NCI-H748 (cell line): ENCODE measurements around the gene D2HGDH.
"Not testable (repeated sequence)": the region's sequence is repeated elsewhere in the genome, so short reads cannot be mapped to it uniquely, and the experiment has no call there.

Source experiments
- DNase-seq: peaks from one replicate; lab custom pipeline; 2025; ENCODE audit not compliant: unreplicated experiment; lab: John Stamatoyannopoulos, UW

D2HGDH gene

DNA sequence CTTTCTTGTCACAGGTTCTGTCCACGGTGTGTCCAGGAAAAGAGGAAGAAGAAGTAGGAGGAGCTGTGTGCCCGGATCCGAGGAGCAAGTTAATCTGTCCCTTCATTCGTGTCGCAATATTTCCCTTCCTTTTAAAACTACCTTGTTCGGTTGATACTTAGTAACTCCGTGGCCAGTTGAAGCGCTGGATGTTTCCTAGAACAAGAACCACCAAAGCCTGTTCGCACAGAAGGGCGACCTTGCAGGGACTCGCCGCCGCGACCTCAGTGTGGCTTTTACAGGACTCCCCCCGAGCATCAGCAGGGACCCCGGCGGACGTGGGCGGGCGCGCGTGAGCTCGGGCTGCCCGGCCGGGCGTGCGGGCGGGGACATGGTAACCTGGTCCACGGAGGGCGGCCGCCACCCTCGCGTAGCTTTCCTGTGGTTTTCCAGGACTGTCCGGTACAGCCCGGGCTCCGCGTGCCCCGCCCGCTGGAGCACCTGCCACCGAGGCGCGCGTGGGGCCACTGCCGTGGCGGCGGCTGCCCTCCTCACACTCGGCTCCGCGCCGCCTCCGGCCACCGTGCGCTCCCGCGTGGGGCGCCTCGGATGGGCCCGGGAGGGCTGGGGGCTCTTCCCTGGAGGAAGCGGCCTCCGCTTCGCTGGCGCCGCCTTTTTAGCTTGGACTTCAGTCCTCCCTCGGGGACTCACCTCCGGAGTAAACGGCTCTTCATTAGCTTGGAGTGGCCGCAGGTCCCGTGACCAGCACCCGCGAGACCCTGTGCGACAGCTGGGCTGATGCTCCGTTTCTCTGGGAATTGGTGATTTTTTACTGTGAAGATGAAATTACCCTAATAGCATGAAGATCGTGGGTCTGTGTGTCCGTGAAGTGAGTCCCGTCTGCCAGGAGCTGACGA, 9.2 kb upstream of the D2HGDH start:
- DNase-seq: no peak

DNA sequence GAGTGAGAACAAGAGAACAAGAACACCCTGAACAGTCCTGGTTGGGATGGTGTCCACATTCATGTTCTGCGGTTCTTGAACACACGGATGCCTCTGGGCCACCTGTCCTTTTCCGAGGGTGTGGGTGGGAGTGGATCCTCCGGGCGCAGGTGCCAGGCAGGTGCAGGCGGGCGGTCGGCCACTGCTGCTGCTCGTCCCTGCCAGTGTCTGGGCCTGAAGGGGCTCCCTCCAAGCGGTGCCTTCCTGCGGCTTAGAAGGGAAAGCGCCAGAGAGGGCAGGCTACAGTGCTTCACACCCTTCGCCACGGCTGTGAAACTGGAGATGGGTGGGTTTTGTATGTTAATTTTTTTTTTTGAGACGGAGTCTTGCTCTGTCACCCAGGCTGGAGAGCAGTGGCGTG, 8.0 kb upstream of the D2HGDH start:
- DNase-seq: no peak

DNA sequence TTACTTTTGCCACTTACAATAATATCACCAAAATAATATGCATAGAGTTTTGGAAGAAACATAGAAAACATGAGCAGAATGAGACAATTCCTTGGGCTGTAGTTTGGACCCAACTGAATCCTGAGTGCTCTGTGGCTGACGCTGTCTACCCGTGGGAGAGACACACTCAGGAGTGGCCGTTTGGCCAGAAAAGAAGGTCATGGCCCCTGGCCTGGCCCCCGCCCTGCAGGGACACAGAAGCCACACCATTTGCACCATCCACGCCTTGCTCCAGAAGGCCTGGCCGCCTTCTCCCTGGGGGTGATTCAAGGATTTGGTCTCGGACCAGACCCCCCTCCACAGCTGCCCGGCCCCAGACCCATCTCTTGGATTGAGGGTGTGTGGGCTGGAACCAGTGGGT, 6.4 kb upstream of the D2HGDH start:
- DNase-seq: no peak

DNA sequence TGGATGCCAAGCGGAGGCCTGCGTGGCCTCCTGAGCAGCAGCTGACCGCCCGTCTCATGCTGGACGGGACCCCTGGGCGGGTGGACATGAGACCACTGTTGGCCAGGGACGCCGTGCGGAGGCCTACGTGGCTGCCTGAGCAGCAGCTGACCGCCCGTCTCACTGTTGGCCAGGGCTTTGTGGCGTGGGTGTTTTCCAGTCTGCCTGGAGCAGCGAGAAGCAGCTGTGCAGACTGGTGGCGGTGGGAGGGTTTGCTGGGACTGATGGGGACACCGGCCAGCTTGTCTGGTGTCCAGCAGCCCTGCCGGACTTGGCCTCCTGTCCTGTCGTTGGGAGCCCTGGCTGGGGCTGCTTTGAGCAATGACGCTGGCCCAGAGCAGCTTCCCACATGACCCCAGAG, 5.8 kb upstream of the D2HGDH start:
- no peak for DNase-seq

DNA sequence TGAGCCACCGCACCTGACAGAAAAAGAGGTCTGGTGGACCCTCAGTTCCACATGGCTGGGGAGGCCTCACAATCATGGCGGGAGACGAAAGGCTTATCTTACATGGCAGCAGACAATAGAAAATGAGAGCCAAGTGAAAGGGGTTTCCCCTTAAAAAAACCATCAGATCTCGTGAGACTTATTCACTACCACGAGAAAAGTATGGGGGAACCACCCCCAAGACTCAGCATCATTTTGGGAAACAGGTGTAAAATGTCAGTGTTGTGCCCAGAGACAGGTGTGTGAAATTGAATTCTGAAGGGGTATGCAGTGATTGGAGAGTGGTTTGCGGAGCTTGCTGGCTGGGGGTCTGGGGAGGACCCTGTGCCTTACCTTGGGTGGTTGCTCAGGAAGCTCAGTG, 4.6 kb upstream of the D2HGDH start:
- DNase-seq: no peak

DNA sequence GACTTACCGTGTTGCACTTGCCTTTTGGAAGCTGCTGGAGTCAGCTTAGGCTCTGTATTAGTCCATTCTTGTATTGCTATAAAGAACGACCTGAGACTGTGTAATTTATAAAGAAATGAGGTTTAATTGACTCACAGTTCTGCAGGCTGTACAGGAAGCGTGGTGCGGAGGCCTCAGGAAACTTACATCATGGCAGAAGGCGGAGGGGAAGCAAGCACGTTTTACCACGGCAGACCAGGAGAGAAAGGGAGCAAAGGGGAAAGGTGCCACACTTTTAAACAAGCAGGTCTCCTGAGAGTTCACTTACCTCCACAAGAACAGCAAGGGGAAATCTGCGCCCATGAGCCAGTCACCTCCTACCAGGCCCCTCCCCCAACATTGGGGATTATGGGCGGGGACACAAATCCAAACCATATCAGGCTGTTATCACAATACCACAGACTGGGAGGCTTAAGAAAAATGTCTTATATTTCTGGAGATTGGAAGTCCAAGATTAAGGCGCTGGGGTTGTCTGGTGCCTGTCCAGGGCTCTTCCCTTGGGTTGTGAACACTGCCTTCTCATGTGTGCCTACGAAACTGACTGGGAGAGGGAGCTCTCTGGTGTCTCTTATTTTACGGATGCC, 3.6 kb upstream of the D2HGDH start:
- DNase-seq: no peak

DNA sequence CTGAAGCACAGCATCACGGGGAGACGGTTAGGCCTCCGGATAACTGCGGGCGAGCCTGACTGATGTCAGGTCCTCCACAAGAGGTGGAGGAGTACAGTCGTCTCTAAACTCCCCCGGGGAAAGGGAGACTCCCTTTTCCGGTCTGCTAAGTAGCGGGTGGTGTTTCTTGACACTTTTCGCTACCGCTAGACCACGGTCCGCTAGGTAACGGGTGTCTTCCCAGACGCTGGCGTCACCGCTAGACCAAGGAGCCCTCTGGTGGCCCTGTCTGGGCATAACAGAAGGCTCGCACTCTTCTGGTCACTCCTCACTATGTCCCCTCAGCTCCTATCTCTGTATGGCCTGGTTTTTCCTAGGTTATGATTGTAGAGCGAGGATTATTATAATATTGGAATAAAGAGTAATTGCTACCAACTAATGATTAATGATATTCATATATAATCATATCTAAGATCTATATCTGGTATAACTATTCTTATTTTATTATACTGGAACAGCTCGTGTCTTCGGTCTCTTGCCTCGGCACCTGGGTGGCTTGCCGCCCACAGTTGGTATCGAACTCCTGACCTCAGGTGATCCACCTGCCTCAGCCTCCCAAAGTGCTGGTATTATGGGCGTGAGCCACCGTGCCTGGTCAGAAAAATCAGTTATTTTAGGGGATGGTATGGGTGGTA, 1.8 kb upstream of the D2HGDH start:
- DNase-seq: not testable (repeated sequence)

DNA sequence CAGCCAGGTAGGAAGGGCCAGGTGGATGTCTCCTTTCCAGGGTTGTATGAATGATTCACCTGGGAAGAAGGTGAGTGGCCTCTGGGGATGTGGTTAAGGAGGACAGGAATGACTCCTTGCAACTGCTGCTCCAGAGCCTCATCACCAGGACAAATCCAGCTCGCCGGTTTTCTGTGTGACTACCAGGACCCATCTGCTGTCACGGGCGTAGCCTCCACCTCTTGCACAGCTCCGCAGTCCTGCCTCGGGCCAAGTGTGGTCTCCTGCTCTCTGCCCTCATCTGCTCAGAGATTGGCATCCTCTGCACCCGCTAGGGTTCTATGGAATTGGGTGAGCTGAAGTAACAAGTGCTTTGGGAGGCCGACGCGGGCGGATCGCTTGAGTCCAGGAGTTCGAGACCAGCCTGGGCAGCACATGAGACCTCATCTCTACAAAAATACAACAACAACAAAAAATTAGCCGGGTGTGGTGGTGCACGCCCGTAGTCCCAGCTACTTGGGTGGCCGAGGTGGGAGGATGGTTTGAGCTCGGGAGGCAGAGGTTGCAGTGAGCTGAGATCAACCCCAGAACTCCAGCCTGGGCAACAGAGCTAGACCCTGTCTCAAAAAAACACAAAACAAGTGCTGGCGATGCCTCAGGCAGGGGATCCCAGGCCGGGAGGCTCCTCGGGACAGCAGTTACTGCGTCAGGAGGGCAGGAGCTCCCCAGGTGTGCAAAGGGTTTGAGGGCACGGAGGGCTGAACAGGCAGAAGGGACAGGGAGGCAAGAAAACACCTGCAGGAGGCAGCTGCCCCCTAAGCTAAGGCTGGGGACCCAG, 831 bp upstream of the D2HGDH start:
- no peak for DNase-seq

DNA sequence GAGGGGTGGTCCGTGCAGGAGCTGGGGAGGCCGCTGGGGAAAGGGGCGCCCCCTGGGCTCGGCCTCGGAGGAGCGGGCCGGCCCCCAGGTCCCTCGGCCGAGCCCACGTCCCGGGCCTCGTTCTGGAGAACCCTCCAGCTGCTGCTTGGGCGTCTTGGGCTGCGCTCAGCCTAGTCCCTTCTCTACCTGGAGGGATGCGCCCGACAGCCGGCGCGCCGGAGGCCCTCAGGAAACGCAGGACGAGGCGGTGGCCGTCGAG, 293 bp upstream of the D2HGDH start:
- no peak for DNase-seq

DNA sequence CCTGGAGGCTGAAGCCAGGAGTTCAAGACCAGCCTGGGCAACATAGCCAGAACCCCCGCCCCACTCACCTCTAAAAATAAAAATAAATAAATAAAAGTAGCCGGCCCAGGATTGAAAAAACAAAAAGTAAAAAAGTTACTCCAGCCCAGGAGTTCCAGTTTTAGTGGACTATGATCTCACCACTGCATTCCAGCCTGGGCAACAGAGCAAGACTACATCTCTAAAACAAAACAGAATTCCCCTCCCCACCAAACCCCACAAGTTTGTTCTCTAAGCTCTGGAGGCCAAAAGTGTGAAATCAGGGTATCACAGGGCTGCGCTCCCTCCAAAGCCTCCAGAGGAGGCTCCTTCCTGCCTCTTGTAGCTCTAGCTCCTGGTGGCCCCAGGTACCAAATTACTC, 1.7 kb downstream of the D2HGDH start:
- no peak for DNase-seq

DNA sequence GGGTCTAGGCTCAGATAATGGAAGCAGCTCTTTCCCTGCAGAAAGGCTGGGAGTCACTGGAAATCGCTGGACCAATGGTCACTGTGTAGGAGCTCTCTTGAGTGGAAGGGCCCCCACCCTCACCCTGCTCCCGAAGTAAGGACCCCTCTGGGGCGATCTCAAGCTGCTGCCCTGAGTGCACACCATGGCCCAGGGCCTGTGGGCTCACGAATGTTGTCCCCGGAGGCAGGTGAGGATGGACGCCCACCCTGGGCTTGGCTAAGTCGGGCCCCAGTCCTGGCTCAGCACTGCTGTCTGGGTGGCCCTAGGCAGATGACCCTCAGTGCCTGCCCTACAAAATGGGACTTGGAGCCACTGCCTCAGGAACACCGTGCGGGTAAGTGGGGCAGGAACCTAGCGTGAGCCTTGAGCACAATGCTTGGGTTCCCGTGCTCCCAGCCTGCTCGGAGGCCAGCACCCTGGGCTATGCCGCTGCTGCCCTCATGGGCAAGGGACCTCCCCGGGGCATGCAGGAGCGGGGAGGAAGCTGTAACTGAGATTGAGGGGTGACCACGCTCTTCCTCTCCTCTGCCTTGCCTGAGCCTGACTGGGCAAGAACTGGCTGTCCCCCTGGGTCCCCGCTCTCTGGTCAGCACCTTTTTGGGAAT, 3.7 kb downstream of the D2HGDH start:
- DNase-seq: no peak

DNA sequence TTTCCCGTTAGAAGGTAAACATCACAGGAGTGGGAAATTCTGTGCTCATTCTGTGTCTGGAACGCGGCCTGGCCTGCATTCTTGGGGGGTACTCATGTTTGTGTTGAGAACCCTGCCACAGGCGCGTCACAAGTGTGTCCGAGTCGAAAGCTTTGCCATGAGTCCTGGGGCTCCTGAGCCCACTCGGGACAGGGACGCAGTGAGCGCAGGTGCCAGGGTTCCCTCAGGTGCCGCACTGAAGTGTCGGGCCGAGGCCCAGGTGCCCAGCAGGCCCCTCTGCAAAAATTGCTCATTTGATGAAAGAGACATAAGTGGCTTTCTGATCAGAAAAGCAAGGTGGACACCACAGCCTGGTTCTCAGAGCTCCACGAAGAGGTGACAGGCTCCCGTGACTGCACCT, 4.7 kb downstream of the D2HGDH start:
- DNase-seq: no peak

DNA sequence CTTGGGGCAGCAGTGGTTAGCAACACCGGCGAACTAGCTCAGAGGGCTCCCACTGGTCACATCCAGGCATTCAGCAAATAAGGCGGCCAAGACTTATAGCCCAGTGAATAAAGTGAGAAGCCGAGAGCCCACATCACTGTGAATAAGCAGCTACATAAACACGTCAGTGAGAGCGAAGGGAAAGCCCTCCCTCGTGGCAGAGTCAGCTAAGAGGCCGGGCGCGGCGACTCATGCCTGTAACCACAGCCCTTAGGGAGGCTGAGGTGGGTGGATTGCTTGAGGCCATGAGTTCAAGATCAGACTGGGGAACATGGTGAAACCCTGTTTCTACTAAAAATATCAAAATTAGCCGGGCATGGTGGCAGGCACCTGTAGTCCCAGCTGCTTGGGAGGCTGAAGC, 5.2 kb downstream of the D2HGDH start:
- no peak for DNase-seq

DNA sequence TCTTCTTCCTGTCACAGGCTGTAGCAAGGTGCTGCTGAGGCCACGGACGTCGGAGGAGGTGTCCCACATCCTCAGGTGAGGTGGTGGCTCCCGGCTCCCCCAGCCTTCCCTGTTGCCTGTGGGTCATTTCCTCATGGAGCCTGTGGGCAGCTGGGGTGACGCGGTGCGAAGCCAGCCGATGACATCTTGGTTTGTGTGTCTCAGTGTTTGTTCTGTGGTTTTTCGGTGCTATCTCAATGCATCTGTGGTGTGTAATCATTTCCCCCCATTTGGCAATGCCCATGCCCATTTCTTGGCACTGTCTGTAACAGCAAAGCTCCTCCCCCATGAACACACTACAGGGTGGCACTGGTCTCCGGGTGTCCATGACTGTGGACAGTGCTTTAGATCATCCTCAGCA, 6.6 kb downstream of the D2HGDH start:
- no peak for DNase-seq

DNA sequence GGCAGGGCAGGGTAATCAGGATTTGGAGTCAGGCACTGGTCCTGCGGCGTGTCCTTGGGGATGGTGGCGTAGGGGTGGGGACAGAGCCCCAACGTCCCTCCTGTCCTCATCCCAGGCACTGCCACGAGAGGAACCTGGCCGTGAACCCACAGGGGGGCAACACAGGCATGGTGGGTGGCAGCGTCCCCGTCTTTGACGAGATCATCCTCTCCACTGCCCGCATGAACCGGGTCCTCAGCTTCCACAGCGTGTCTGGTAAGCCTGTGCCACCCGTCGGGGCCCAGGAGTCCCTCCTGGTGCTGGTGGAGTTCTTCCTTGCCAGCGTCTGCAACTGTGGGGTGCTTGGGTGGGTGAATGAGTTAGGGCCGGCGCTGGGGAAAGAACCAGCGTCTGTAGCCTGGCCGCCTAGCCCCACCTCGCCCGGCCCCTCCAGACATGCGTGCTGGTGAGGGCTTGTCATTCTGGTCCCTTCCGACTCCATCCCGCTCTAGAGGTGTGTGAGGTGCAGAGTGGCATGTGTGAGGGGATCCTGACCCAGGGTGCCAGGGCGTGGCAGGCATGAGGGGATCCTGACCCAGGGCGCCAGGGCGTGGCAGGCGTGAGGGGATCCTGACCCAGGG, 8.0 kb downstream of the D2HGDH start:
- no peak for DNase-seq

DNA sequence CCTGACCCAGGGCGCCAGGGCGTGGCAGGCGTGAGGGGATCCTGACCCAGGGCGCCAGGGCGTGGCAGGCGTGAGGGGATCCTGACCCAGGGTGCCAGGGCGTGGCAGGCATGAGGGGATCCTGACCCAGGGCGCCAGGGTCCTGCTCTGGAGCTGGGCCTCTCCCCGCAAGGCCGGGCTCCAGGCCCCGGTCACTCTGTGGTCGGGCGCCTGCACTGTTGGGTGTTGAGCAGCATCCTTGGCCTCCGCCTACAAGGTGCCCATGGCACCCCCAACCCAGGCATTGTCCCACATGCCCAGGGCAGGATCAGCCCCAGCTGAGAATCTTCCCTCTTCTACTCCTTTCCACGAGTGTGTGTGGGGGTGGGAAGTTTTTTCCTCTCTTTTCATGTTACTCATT, 8.6 kb downstream of the D2HGDH start:
- DNase-seq: not testable (repeated sequence)

DNA sequence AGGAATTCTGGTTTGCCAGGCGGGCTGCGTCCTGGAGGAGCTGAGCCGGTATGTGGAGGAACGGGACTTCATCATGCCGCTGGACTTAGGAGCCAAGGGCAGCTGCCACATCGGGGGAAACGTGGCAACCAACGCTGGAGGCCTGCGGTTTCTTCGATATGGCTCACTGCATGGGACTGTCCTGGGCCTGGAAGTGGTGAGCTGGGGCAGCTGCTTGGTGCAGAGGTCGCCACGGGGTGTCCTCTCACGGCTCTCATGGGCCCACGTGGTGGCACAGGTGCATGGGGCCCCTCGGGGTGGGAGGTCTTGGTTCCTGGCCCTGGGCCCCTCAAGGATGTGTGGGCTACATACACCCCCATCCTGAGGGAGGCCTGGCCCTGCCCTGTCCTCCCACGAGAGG, 9.2 kb downstream of the D2HGDH start:
- DNase-seq: no peak

DNA sequence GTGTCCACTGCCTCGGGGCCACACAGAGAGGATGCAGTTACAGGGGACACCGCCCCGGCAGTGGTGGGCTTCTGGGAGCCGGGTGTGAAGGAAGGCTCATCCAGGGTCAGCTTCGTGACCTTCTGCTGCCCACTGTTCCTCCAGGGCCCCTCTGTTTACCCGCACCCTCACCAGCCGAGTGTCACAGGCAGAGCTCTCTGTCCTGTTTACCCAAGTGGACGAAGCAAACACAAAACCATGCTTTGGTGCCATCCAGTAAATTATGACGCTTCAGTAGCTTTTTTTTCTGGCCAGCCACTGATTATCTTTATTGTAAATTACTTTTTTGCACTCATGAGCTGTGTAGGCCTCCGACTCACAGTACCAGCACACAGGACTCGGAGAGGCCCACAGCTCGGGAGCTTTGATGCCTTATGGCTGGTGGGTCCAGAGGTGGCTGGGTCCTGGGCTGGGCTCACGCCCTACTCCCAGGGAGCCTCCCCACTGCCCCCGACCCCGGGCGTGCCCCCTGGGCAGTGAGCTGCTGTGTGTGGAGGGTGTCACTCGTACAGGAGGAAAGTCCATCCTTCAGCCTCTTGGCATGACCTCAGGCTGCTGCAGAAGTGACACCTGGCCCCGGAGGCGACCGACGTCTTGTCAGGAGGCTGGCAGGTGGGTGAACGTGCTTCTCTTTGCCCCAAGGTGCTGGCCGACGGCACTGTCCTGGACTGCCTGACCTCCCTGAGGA, 9.8 kb downstream of the D2HGDH start:
- DNase-seq: no peak

DNA sequence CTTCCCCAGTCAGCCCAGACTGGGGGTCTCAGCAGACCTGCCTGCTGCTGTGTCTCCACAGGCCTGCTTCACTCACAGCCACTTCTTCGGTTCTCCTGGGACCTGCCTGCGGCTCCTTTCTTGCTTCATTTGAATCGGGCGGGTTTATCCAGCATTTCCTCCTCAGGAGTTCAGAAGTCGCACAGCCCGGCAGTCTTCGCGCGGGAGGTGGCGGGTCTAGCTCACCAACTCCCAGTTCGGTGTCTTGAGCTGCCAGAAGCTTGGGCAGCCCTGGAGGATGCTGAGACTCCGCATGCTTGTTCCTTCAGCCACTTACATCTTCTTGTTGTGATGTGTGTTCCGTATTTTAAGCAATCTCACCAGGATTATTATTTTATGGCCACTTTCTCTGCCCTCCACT, 10.8 kb downstream of the D2HGDH start:
- no peak for DNase-seq

DNA sequence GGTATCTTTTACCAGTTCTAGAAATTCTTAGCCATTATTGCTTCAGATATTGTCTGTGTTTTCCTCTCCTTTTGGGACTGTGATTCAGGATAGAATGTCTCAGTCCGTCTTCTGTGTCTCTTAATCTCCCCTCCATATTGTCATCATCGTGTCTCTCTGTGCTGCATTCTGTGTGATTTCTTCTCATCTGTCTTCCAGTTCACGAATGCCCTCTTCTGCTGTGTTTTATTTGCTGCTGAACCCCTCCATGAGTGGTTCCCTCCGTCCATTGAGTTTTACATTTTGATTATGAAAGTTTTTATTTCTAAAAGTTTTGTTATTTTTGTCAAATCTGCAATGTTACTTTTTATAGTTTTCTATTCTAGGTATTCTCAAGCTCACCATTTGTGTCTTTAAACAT, 11.7 kb downstream of the D2HGDH start:
- DNase-seq: no peak
